DMS153 treated with DMSO at 0.1 percent for 48 hours (cell line): ENCODE results near the gene RNF11.
A peak's percentile ranks its signal among the peaks of the same experiment; 100 is the strongest.

Experiments
- DNase-seq: peaks from one replicate; lab custom pipeline; 2025; ENCODE audit not compliant: unreplicated experiment; lab: John Stamatoyannopoulos, UW

Gene RNF11

GRCh38 chr1:51294566-51295184 lies 58.6 kb downstream of the RNF11 start:
- no peak for DNase-seq

- DNase-seq, result no peak
Measured at GRCh38 chr1:51295926-51296325, 59.9 kb downstream of the RNF11 start.

- peak; percentile 86 for DNase-seq
Measured at GRCh38 chr1:51296383-51297357, 60.6 kb downstream of the RNF11 start.

GRCh38 chr1:51297401-51298321 lies 61.6 kb downstream of the RNF11 start:
- peak; percentile 43 for DNase-seq

GRCh38 chr1:51298322-51298705 lies 62.2 kb downstream of the RNF11 start:
- DNase-seq, result no peak

GRCh38 chr1:51299185-51299885 lies 63.3 kb downstream of the RNF11 start:
- DNase-seq, result no peak

GRCh38 chr1:51299981-51300670 lies 64.1 kb downstream of the RNF11 start:
- no peak for DNase-seq

GRCh38 chr1:51301152-51301843 lies 65.2 kb downstream of the RNF11 start:
- DNase-seq, result no peak

GRCh38 chr1:51301844-51302162 lies 65.7 kb downstream of the RNF11 start:
- DNase-seq, result no peak

- no peak for DNase-seq
Measured at GRCh38 chr1:51302270-51302669, 66.2 kb downstream of the RNF11 start.

- no peak for DNase-seq
Measured at GRCh38 chr1:51302746-51303145, 66.7 kb downstream of the RNF11 start.

GRCh38 chr1:51303315-51303714 lies 67.2 kb downstream of the RNF11 start:
- no peak for DNase-seq

- no peak for DNase-seq
Measured at GRCh38 chr1:51303751-51304251, 67.7 kb downstream of the RNF11 start.

- DNase-seq, result no peak
Measured at GRCh38 chr1:51304360-51304759, 68.3 kb downstream of the RNF11 start.

GRCh38 chr1:51305371-51305823 lies 69.3 kb downstream of the RNF11 start:
- no peak for DNase-seq

GRCh38 chr1:51306950-51307349 lies 70.9 kb downstream of the RNF11 start:
- no peak for DNase-seq

- DNase-seq, result no peak
Measured at GRCh38 chr1:51308636-51309035, 72.6 kb downstream of the RNF11 start.

- DNase-seq, result no peak
Measured at GRCh38 chr1:51309291-51309690, 73.2 kb downstream of the RNF11 start.

GRCh38 chr1:51310871-51311613 lies 75.0 kb downstream of the RNF11 start:
- no peak for DNase-seq
